GM12878 (cell line): ENCODE data around the gene A3GALT2.

Experiments used
- CREB1 ChIP-seq: IDR thresholded peaks from 2 replicates; pipeline ENCODE4 v1.6.1; 2012; ENCODE audit warnings: low read depth, mild to moderate bottlenecking, inconsistent platforms
- EZH2 ChIP-seq: IDR thresholded peaks from 2 replicates; pipeline ENCODE4 v1.6.1; 2012; ENCODE audit warnings: low read depth, mild to moderate bottlenecking, control low read depth, inconsistent platforms, low read length, borderline replicate concordance; ENCODE audit not compliant: control insufficient read depth
- HDAC6 ChIP-seq: fragments of 200-600 bp; sonication (generic); IDR thresholded peaks from one replicate; pipeline ENCODE4 v1.8.0; 2017; ENCODE audit warnings: antibody characterized with exemption; ENCODE audit not compliant: unreplicated experiment
- MYC ChIP-seq: IDR thresholded peaks from 2 replicates; pipeline ENCODE4 v1.6.1; 2011; ENCODE audit warnings: mild to moderate bottlenecking, low read length, moderate library complexity, inconsistent platforms; ENCODE audit not compliant: insufficient read depth, insufficient replicate concordance, insufficient read length, severe bottlenecking
- POLR2A ChIP-seq: IDR thresholded peaks from 2 replicates; pipeline ENCODE4 v1.6.1; 2011; ENCODE audit warnings: low read depth, mild to moderate bottlenecking, low read length
- RAD21 ChIP-seq: IDR thresholded peaks from 2 replicates; pipeline ENCODE4 v1.6.1; 2011; ENCODE audit warnings: mild to moderate bottlenecking, low read depth, low read length, moderate library complexity; ENCODE audit not compliant: insufficient read depth
- SMC3 ChIP-seq: IDR thresholded peaks from 2 replicates; pipeline ENCODE4 v1.6.1; 2011; ENCODE audit warnings: low read length, improper control_type of control experiment, borderline replicate concordance
- SPI1 ChIP-seq: IDR thresholded peaks from 2 replicates; pipeline ENCODE4 v1.6.1; 2011; ENCODE audit warnings: low read depth, mild to moderate bottlenecking, low read length, moderate library complexity, borderline replicate concordance; ENCODE audit not compliant: insufficient read depth
- TF ChIP-seq, protein P1 (sequence below): IDR thresholded peaks from 2 replicates; pipeline ENCODE4 v1.6.1; 2011; ENCODE audit warnings: mild to moderate bottlenecking, low read depth, low read length, moderate library complexity; ENCODE audit not compliant: insufficient replicate concordance
- TF ChIP-seq, protein P2 (sequence below), 3 experiments: IDR thresholded peaks in 2 of 3; conservative IDR thresholded peaks in 1 of 3; 2 replicates each; pipeline ENCODE4 v1.5.1; 2011; ENCODE audit warnings: low read depth in 3 of 3, low read length in 3 of 3, mild to moderate bottlenecking in 3 of 3, control low read depth in 2 of 3, moderate library complexity in 2 of 3, inconsistent platforms in 1 of 3, mixed read lengths in 1 of 3; ENCODE audit not compliant: control insufficient read depth in 2 of 3, insufficient read depth in 1 of 3; ENCODE audit errors: extremely low read depth in 1 of 3
- TF ChIP-seq, protein P3 (sequence below): fragments of 450-650 bp; IDR thresholded peaks from 2 replicates; pipeline ENCODE4 v1.6.1; 2014; ENCODE audit warnings: mild to moderate bottlenecking
- TF ChIP-seq, protein P4 (sequence below): IDR thresholded peaks from 2 replicates; pipeline ENCODE4 v1.6.1; 2011; ENCODE audit warnings: low read depth, low read length, improper control_type of control experiment, borderline replicate concordance

DNA sequence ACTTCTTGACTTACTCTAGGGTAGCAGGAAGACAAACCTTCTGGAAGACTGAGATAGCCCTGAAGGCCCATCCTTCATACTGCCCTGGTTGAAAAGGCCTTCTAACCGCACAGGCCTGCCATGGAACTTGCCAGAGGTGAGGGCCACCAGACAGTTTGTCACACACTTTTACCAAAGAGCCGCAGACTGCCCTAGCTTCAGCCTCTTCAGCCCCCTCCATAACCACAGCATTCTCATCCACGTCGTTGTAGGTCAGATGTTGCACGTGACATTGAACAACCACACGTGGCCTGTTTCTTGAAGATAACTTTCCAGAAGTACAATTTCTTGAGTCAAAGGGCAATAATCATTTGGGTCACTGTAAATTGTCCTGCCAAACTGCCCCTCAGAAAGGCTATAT lies 45.7 kb downstream of the A3GALT2 start:
- TF ChIP-seq, protein P1, sequence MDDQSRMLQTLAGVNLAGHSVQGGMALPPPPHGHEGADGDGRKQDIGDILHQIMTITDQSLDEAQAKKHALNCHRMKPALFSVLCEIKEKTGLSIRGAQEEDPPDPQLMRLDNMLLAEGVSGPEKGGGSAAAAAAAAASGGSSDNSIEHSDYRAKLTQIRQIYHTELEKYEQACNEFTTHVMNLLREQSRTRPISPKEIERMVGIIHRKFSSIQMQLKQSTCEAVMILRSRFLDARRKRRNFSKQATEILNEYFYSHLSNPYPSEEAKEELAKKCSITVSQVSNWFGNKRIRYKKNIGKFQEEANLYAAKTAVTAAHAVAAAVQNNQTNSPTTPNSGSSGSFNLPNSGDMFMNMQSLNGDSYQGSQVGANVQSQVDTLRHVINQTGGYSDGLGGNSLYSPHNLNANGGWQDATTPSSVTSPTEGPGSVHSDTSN = no peak
- TF ChIP-seq, protein P2, sequence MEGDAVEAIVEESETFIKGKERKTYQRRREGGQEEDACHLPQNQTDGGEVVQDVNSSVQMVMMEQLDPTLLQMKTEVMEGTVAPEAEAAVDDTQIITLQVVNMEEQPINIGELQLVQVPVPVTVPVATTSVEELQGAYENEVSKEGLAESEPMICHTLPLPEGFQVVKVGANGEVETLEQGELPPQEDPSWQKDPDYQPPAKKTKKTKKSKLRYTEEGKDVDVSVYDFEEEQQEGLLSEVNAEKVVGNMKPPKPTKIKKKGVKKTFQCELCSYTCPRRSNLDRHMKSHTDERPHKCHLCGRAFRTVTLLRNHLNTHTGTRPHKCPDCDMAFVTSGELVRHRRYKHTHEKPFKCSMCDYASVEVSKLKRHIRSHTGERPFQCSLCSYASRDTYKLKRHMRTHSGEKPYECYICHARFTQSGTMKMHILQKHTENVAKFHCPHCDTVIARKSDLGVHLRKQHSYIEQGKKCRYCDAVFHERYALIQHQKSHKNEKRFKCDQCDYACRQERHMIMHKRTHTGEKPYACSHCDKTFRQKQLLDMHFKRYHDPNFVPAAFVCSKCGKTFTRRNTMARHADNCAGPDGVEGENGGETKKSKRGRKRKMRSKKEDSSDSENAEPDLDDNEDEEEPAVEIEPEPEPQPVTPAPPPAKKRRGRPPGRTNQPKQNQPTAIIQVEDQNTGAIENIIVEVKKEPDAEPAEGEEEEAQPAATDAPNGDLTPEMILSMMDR (IDR thresholded peaks at IDR 0.05 in 2 of 3, conservative IDR thresholded peaks at IDR 0.05 in 1 of 3; ENCODE audit: control insufficient read depth in 2 of 3, extremely low read depth in 1 of 3, insufficient read depth in 1 of 3, low read depth in 3 of 3, low read length in 3 of 3) = no peak
- TF ChIP-seq RAD21 (no peak), HDAC6 (no peak), CREB1 (no peak), SMC3 (no peak), EZH2 (no peak), SPI1 (no peak), POLR2A (no peak), MYC (no peak)
- TF ChIP-seq, protein P3, sequence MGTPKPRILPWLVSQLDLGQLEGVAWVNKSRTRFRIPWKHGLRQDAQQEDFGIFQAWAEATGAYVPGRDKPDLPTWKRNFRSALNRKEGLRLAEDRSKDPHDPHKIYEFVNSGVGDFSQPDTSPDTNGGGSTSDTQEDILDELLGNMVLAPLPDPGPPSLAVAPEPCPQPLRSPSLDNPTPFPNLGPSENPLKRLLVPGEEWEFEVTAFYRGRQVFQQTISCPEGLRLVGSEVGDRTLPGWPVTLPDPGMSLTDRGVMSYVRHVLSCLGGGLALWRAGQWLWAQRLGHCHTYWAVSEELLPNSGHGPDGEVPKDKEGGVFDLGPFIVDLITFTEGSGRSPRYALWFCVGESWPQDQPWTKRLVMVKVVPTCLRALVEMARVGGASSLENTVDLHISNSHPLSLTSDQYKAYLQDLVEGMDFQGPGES = no peak
- TF ChIP-seq, protein P4, sequence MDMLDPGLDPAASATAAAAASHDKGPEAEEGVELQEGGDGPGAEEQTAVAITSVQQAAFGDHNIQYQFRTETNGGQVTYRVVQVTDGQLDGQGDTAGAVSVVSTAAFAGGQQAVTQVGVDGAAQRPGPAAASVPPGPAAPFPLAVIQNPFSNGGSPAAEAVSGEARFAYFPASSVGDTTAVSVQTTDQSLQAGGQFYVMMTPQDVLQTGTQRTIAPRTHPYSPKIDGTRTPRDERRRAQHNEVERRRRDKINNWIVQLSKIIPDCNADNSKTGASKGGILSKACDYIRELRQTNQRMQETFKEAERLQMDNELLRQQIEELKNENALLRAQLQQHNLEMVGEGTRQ = no peak
